GM10847 (cell line): Measurements from ENCODE around the gene DCTN1.

Source experiments
- POLR2A ChIP-seq: IDR thresholded peaks from 2 replicates; pipeline ENCODE4 v1.6.1; 2011; ENCODE audit not compliant: insufficient read length; ENCODE audit errors: extremely low read depth

DCTN1 gene

DNA sequence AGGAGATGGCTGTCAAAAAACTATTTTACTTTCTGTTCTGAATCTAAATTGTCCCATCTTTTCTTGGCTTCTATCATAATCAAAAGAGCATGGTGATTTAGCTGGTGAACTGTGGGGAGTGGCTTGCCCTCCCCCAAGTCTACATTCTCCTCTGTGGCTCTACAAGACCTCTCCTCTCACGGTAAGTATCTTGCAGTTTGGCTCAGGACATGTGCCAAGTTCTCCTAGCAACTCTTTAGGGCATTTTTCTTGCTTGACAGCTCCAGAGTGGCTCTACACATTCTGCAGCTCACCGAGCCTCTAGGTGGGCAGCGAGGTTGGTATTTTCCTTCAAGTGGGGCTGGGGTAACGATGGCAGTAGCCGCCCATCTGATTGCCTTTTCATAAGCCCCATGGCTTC lies 66.0 kb downstream of the DCTN1 start:
- no peak for TF ChIP-seq POLR2A

DNA sequence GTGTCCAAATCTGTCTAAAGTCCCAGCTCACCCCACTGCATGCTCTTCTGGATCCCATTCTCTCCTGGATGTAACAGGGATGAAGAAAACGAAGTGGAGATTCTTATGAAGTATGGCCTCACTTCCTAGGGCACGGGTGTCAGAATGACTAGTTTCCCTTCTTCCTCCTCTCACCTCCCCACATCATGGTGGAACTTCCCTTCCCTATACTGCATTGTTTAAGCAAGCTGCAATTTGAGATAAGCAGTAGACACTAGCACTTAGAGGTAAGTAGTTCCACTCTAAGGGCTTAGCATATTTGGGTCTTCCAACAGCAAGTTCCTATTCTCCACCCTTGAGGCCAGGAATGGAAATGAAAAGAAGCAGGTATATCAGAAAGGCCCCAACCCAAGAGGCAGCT lies 66.6 kb downstream of the DCTN1 start:
- TF ChIP-seq POLR2A, result no peak

DNA sequence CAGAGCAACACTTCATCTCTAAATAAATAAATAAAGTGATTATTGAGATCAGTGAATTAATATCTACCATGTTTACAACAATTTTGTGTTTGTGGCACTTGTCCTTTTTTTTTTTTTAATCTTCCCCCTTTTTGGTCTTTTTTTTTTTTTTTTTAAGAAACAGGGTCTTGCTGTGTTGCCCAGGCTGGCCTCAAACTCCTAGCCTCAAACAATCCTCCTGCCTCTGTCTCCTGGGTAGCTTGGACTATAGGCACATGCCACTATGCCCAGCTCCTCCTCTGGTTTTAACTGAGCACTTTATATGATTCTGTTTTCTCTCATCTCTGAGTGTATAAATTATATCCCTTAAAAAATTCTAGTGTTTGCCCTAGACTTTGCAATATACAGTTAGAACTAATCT lies 67.2 kb downstream of the DCTN1 start:
- no peak for TF ChIP-seq POLR2A
